Coronary artery (tissue), 2 donors: ENCODE measurements around the gene HIP1.
"Not testable (repeated sequence)": the region's sequence is repeated elsewhere in the genome, so short reads cannot be mapped to it uniquely, and the experiment has no call there.

Experiments
- DNase-seq: peaks from one replicate; pipeline ENCODE4 v3.0.0-alpha.2; 2017; ENCODE audit warnings: low spot score
- H3K27ac ChIP-seq, 2 donors: fragments of 200-600 bp; sonication (generic); one replicate each; pipeline ENCODE4 v1.5.1; 2016 to 2019
- H3K4me3 ChIP-seq: fragments of 200-600 bp; sonication (generic); 2 replicates; pipeline ENCODE4 v1.5.1; 2016; ENCODE audit warnings: mild to moderate bottlenecking, moderate library complexity
- CTCF ChIP-seq: fragments of 200-600 bp; sonication (generic); IDR thresholded peaks from one replicate; pipeline ENCODE4 v1.5.1; 2019; ENCODE audit warnings: antibody characterized with exemption

The HIP1 gene

GRCh38 chr7:75572396-75572795, 166.3 kb downstream of the HIP1 start:
- no peak for DNase-seq
- no peak for TF ChIP-seq CTCF
- H3K4me3 ChIP-seq, result no peak overlapping the region
- no peak overlapping the region for H3K27ac ChIP-seq

GRCh38 chr7:75571209-75571608, 167.5 kb downstream of the HIP1 start:
- no peak for TF ChIP-seq CTCF
- Histone ChIP-seq H3K27ac (no peak overlapping the region), H3K4me3 (no peak overlapping the region)
- DNase-seq, result no peak

GRCh38 chr7:75569629-75570282, 169.0 kb downstream of the HIP1 start:
- peak overlapping the region in 1 of 2 donors; percentile 38 for H3K27ac ChIP-seq
- not testable (repeated sequence) for H3K4me3 ChIP-seq, DNase-seq

- H3K4me3 ChIP-seq, result no peak overlapping the region
- DNase-seq, result no peak
- no peak for TF ChIP-seq CTCF
- no peak overlapping the region for H3K27ac ChIP-seq
Observed at GRCh38 chr7:75567948-75568595, 170.7 kb downstream of the HIP1 start.

GRCh38 chr7:75565132-75565837, 173.5 kb downstream of the HIP1 start:
- H3K27ac ChIP-seq, result peak overlapping the region in 1 of 2 donors; percentile 65

GRCh38 chr7:75563171-75563570, 175.6 kb downstream of the HIP1 start:
- Histone ChIP-seq H3K4me3 (no peak overlapping the region), H3K27ac (no peak overlapping the region)
- no peak for TF ChIP-seq CTCF
- DNase-seq, result no peak

More at GRCh38 chr7:75565132-75565837, 173.5 kb downstream of the HIP1 start:
- no peak for TF ChIP-seq CTCF
- DNase-seq, result no peak
- no peak overlapping the region for H3K4me3 ChIP-seq

GRCh38 chr7:75559976-75560365, 178.8 kb downstream of the HIP1 start:
- no peak for DNase-seq
- TF ChIP-seq CTCF, result no peak

More at GRCh38 chr7:75559976-75560365, 178.8 kb downstream of the HIP1 start:
- Histone ChIP-seq H3K4me3 (no peak overlapping the region), H3K27ac (no peak overlapping the region)
